ENCODE data around the gene TIMP2.
"Not testable (repeated sequence)": the region's sequence is repeated elsewhere in the genome, so short reads cannot be mapped to it uniquely, and the experiment has no call there.

TIMP2 gene

DNA sequence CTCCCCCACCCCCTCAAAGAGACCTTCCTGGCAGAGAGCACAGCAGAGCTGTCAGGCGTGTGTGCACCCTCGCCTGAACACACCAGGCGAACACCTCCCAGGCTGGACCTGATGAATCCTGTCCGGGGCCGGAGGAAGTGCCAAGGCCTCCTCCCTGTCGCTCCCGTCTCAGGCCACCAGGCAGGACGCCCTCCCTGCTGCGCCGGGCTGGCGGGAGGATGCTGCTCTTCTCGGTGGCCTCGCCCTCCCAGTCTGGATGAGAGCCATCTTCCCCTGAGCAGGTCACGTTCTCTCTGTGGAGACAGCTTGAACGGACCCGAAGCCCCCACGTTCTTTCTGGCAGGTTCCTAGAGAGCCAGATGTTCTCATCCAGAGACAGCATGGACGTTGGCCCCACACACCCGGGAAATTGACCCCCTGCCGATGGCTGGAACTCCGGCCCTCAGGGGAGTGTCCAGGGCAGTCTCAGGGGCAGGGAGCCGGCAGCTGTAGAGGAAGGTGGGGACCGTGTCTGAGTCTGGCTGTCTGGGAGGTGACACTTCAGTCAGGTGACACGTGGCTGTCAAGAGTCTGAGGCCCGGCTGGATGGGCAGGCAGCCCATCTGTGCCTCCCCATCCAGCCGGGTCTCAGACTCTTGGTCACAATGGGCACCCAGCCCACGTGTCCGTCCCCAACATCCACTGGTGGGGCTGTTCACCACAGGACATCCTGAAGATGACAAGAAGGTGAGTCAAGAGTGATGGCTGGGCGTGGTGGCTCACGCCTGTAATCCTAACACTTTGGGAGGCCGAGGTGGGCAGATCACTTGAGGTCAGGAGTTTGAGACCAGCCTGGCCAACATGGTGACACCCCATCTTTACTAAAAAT lies 5.0 kb upstream of the TIMP2 start:
- DNase-seq = no peak

DNA sequence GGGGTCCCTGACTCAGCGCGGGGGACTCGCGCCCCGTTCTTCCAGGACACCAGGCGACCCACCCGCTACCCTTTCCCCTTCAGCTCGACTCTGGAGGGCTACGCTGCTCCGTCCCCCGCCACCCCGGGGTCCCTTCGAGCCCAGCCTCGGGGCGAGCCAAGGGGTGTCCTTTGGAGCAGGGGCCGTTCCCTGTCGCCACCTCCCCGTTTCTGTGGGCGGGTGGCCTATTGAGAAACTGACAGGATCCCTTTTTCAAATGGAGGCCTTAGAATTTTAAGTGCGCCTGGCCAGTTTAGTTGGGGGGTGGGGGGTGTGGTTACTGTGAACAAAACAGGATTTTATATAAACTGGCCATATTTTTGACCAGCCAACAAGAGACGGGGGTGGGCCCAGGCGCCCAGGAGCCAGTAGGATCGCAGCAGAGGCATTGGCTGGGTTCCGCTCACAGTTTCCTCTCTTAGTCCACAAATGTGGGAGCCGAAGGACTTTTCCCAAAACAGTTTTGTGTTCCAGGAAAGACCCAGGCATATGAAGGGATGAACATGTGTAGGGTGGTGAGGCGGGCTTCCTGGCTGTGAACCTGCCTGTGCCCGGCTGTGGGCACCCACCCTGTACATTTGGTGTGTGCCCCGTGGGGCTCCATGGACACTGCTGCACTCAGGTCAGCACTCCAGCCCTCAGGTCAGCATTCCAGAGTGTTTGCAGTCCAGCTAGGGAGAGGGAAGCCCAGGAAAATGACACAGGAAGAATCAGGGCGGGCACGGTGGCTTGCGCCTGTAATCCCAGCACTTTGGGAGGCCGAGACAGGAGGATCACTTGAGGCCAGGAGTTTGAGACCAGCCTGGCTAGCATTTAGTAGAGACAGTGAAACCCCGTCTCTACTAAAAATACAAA lies 722 bp upstream of the TIMP2 start:
- no peak for DNase-seq

DNA sequence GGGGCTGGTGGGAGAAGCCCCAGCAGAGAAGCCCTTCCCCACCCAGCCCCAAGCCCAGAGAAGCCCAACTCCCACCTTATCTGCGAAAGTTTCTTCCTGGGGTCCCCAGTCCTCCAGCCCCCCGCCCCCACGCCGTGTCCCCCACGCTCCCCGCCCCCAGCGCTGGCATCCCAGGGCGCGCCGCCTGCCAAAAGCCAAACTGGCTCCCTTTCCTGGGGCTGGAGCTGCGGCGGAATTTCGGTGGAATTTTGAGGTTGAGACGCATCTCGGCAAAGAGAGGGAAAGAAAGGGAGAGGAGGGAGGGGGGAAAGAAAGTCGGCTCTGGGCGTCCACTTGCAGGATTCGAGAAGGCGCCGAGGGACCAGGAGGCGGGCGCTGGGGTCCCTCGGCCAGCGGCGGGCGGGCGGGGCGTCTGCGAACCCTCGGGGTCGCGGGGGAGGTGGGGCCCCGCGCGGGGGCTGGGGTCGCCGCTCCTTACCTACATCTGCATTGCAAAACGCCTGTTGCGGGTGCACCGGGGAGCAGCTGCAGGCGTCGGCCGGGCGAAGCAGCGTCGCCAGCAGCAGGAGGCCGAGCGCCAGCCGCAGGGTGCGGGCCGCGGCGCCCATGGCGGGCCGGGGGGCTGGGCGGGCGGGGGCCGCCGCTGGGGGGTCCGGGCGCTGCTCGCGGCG lies 571 bp downstream of the TIMP2 start:
- no peak for DNase-seq

DNA sequence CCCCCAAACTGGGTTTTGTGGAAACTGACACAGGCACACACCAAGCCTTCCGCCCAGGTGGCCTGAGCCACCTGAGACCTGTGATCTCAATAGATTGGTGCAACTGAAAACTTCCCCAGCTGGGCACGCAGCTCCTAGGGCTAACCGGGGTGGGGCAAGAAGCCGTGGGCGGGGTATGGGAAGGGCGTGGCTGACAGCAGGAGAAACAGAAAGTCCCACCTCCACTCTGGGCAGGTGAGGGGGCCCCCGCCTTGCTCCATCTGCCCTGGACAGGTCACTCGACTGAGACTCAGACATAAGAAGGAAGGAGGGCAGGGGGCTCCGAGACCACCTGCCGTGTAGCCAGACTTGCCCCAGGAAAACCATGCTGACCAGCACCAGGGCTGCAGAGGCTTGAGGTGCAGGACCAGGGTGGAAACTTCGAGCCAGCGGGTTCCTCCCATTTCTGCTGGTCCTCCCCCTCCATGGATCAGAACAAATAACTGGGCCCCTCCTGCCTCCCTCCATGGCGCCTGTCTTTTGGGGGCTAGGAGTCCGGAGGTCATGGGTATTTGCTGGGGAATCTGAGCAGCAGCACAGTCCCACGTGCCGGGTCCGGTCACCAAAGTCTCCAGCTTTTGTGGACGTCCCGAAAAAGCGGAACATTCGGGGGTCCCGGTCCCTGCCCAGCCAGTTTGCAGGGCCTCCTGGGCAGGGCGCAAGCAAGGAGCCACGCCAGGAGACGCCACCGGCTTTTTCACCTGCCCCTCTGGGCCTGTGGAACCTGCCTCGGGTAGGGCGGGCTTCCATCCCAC lies 1.3 kb downstream of the TIMP2 start:
- no peak for DNase-seq

DNA sequence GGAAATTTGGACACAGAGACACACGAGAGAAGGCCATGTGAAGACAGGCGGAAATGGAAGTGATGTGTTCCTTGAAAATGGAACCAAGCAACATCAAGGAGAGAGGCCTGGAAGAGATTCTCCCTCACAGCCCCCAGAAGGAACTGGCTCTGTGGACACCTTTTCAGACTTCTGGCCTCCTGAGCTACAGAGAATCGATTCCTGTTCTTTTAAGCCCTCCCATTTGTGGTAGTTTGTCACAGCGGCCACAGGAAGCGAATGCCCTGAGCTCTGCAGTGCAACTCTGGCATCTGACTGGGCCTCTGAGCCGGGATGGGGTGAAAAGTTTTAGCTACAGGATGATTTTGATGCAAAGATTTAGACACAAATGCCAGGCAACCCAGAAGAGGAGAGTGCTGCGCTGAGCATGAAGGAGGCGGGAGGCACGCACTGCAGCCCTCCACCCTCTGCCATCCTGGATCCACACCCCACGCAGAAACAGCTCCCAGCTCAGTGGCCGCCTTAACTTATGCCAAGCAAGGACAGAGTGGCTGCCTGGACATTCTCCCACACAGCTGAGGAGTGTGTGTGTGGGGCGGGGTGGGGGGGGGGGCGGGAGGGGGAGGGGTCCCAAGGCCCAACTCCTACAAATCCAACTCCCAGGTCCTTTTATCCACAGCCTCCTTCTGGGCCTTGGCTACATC lies 2.2 kb downstream of the TIMP2 start:
- no peak for DNase-seq

DNA sequence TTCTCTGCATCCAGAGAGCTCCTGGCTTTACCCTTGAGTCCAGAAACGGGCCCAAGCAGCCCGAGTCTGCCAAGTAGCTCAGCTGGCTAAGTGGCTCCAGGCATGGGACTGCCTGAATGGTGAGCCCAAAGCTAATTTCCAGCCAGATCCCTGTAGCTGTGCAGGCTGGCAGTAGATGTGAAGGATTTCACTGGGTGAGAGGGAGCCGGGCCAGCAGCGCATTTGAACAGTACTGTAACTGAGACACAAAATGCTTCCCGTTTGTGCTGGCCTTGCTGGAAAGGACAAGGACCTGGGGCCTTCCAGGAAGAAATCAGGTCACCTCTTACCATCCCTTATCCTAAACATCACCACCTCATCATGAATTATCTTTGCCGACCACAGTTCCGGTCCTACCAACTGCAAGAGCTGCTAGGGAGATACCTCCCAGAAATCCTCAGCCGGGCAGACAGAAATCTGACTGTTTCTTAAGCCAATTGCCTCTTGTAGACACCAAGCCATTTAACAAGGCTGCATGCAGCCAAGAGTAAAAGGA lies 3.7 kb downstream of the TIMP2 start:
- DNase-seq = no peak

DNA sequence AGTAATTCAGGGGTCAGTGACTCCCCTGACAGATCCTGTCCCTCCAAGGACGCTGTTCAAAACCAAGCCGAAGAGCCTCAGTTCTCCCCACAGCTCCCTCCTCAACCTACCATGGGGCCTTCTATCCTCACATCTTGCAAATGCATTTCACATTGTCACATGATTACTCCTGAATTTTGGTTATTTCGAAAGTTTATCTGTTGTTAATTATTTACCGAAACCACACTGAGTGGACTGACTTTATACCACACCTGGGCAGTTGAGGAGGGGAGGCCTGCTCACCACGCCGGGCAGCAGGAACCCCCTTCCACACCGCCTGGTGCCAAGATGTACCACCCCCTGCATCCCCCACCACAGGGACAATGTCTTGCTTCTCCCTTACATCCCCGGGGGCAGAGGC lies 4.7 kb downstream of the TIMP2 start:
- no peak for DNase-seq

DNA sequence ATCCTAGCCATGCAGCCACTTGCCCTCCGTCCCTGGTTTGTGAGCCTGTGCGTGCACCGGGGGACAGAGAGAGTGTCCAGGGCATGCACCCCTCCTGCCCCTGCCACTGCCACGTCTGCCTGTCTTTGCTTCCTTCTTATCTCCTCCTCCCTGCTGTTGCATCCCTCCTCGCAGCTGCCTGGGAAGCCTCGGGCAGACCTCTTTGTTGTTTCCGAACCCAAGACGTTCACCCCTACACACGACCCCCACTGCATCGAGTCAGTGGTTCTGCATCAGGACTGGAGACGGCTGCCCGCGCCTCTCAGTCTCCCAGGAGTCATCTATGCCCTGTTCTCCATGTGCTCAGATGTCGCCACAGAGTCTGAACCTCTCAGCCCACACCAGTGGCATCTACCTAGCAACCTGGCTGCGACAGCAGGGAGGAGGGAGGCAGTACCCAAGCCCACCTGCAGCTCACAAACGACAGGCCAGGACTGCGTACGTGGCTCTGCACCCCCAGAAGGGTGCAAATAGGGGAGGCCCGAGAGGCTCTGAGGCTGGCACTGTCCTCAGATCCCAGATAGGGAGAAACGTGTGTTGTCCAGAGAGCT lies 5.2 kb downstream of the TIMP2 start:
- no peak for DNase-seq

DNA sequence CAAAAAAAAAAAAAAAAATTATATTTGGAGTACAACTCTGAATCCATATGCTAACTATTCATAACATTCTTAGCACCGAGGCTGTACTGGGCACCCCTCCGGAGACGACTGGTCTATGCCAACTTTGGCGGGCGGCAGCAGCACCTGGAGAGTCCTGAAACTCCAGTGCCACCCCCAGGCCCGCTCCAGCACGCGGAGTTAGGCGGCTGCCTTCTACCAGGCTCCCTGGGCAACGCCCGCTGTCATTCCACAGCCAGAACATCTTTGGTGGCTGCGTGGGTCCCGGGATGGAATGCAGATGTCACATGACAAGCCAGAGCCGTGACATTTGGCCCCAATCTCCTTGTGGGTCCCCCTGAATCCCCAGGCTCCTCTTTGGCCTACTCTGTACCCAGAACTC lies 6.2 kb downstream of the TIMP2 start:
- DNase-seq = no peak

DNA sequence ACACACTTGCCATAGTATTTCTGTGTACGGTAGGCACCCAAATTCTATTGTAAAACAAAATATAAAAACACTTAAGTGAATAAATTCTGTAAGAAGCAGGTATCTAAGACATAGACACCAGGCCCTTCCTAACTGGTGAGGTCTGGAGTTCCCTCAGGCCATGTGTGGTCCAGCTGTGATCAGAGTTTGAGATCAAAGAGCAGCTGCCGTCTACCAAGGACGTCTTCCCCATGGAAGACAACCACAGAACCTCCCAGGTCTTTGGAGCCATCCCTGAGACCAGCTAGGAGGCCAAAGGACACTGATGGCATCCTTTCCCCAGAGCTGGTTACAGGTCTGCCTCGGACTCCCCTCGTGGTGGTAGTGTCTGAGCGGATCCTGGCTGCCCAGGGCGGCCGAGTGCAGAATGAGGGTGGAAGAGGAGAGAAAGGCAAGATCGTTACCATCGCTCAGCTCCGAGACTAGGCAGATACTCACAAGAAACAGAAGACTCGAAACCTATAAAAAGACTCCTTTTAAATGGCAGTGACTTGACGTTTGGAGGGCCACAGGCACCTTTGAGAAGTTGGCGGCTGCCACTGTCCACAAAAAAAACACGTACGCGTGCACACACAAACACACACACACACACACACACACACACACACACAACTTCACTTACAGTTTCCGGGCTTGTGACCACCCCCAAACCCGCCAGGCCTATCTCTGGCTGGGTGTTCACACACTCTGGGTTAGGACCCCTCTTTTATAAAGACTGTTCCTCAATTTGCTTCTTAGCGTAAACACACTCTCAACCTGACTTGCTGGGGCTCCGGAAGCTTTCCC lies 7.5 kb downstream of the TIMP2 start:
- DNase-seq = no peak

DNA sequence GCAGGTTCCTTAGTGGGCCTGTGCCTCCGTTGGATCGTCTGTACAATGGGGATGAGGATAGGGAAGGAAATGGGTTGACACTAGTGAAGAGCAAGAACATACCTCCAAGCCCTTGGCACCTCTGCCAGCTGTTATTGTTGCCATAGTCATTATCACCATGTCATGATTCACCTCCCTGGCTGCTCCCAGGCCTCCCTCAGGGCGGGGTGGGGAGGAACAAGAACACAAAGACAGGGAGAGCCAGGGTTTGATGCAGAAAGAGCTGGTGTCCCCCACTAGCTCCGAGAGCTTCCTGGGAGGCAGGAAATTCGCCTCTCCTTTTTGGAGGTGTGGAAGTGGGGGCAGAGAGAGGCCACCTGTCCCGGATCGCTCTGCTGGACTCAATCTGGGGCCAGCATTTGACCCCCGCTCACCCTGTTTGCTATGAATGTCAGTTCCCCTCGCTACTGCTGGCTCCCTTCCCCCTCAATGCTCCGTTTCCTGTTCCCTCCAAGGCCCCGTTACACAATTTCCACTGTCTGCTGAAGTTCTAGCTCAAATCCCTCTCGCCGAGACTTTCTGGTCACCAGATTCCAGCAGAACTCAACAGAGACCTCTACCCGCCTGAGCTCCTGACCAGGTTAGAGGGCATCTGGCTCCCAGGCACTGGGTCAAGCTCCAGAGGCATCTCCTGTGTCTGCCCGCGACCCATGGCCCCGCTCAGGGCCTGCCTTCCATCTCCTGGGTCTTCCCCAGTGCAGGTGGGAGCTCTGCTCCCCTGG lies 9.1 kb downstream of the TIMP2 start:
- DNase-seq = no peak

DNA sequence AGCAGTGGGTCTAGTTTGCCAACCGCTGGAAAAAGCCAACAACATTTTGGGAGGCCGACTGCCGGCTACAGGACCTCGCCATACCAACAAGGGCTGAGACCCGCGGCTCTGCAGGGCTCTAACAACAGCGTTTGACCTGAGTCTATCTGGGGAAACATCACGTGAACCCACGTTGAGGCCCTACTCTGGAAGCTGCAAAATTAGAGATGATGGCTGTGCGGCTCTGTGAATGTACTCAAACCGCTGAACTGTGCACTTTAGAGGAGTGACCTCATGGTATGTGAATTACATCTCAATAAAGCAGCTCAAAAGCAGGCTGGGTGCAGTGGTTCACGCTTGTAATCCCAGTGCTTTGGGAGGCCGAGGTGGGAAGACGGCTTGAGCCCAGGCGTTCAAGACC lies 12.1 kb downstream of the TIMP2 start:
- no peak for DNase-seq

DNA sequence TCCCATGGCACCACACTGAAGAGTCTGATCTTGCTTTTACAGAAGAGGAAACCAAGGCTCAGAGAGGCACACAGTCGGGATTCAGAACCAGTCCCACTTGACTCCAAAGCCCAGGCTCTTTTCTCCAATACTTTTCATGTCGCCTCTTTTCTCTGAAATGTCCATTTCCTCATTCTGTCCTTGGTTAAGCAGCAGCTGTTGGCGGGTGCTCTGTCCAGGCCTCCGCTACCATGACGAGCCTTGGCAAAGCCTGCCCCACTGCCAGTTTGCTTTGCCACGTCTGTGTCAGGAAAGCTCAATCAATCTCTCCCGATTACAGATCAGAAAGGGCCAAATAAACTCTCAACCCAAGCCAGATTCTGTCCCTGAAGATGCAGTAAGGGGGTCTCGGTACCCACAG lies 13.1 kb downstream of the TIMP2 start:
- no peak for DNase-seq

DNA sequence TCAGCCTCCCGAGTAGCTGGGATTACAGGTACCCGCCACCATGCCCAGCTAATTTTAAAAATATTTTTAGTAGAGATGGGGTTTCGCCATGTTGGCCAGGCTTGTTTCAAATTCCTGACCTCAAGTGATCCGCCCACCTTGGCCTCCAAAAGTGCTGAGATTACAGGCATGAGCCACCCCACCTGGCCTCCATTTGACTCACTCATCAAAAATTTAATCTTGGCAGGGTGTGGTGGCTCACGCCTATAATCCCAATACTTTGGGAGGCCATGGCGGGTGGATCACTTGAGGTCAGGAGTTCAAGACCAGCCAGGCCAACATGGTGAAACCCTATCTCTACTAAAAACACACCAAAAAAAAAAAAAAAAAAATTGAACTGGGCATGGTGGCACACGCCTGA lies 13.6 kb downstream of the TIMP2 start:
- not testable (repeated sequence) for DNase-seq

DNA sequence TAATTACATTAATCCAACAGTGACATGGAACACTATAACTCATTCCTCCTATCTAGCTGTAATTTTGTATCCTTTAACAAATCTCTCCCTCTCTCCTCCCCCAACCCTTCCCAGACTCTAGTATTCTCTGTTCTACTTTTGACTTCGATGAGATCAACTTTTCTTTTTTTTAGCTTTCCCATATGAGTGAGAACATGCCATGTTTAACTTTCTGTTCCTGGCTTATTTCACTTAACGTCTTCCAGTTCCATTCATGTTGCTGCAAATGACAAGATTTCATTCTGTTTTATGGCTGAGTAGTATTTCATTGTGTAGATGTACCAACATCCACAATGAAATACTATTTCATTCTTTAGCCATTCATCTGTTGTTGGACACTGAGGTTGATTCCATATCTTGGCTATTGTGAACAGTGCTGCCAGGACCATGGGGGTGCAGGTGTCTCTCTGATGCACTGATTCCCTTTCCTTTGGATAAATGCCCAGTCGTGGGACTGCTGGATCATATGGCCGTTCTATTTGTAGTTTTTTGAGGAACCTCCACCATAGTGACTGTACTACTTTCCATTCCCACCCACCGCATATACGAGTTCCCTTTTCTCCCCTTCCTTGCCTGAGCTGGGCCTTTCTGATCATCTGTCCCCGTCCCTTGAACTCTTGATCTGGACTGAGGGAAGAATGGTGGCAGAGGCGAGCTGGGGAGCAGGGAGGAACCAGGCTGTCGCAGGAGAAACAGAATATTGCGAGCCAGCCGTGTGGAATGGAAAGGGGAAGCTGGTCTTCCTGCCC lies 14.5 kb downstream of the TIMP2 start:
- DNase-seq = no peak

DNA sequence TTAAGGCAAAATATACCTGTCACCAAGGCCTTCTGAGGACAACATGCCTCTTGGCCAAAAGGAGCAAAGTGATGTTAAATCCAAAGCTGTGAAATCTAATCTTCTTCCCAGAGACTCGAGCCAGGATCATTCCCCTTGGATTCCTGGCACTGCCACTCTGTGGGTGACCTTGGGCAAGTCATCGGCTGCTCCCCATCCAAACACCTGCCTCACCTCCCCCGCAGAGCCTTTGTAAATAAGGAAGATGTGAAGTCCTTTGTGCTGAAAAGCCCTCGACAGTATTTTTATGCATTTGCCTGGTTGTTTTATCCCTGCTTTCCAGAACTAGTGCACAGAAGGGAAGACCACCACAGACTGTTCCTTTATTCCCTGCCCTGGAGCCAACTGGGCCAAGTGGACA lies 16.8 kb downstream of the TIMP2 start:
- no peak for DNase-seq

DNA sequence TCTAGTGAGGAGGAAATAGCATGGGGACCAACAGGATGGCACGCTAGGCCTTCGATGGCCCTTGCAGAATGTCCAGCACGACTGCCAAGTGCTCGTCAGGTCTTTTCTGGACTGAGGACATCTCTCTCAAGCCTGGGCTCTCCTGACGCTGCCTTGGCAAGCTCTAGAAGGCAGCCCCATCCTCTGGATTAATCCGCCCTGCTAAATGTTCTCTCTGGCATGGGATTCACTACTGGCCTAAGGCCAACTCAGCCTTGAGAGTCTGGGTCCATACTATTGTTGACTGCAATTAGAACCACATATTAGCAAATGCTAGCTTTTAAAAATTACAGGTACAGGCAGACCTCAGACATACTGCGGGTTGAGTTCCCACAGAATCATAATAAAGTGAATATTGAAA lies 19.6 kb downstream of the TIMP2 start:
- no peak for DNase-seq

DNA sequence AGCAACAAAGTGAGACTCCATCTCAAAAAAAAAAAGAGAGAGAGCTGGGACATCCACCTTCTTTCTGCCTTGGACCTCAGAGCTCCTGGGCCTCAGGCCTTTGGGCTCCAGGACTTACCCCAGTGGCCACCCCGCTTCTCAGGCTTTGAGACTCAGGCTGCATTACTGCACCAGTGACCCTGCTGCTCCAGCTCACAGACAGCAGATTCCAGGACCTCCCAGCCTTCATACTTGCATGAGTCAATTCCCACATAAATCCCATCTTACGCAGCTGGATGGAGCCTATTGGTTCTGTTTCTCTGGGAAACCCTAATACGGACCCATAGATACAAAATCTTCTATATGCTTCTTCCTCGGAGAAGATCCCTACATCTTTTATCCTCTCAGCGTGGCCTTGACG lies 20.1 kb downstream of the TIMP2 start:
- DNase-seq = no peak

DNA sequence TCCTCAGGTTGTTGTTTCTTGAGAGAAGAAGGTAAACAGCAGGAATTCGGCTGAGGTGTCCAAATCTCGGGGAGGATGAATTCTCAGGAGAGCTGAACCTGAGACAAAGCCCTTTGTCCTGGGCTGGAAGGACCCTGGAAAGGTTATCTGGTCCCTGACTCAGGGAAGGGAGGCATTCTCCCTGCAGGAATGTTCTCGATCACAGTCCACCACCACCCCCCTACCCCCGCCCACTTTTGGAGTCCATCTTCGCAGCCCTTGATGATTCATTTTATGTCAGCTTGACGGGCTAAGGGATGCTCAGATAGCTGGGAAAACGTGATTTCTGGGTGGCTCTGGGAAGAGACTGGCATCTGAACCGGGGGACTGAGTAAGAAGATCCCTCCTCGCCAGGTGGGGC lies 20.8 kb downstream of the TIMP2 start:
- no peak for DNase-seq

Measured in NCI-H187 treated with DMSO at 0.1 percent for 48 hours (cell line).